SH-SY5Y (cell line): ENCODE results near the gene JAM3.

Experiments
- GATA2 ChIP-seq: IDR thresholded peaks from 2 replicates; pipeline ENCODE4 v1.6.1; 2011; ENCODE audit warnings: mild to moderate bottlenecking, low read depth, low read length
- GATA3 ChIP-seq: IDR thresholded peaks from 2 replicates; pipeline ENCODE4 v1.6.1; 2011; ENCODE audit warnings: low read depth, mild to moderate bottlenecking, low read length, moderate library complexity

DNA sequence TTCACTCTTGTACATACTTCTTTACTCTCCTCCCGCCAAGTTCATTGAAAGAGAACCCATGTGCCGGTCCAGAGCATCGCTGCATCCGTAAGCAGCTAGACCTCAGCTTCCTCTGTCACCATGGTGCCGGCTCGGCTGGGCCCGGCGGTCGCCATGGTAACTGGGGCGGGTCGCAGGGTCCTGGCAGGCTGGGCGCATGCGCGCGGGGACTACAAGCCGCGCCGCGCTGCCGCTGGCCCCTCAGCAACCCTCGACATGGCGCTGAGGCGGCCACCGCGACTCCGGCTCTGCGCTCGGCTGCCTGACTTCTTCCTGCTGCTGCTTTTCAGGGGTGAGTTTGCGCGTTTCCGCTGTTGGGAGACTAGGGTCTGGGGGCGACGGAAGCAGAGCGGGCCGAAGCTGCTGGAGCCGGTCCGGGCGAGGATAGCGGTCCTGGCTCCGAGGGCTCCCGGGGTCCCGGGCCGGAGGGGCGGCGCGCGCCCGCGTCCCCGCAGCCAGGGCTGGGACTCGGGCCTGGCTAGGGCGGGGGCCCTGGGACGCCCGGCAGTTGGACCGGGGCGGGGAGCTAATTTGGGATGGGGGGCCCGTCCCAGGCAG, at the start of gene JAM3:
- TF ChIP-seq GATA2 (no peak), GATA3 (no peak)
